HG03521 (cell line): ENCODE measurements around the gene LIFR.

Source experiments
- ATAC-seq: cut with Tn5 transposase; IDR thresholded peaks from one replicate; pipeline ENCODE4 v1.9.1; 2021; ENCODE audit warnings: mild to moderate bottlenecking, moderate library complexity; ENCODE audit not compliant: unreplicated experiment

Gene LIFR

DNA sequence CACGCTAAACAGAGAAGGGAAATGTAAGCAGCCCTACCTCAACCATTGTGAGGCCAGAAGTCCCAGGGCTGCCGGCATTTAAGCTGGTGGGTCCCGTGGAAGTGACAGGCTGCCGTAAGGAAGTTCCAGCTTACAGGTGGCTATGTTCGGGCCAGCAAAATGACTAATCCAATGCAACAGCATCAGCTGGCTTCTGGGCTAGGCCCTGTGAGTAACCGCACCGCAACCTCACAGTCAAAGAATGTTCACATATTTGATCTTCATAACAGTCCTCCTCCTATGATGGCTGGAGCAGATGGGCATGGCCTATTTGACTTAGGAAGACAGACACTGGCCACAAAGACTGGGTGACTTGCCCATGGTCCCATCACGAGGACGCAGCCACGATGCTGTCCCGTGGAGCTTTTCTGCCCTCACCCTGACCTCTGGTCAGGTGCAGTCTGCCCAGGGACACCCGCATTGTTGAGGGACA lies 88.2 kb downstream of the LIFR start:
- ATAC-seq = no peak

DNA sequence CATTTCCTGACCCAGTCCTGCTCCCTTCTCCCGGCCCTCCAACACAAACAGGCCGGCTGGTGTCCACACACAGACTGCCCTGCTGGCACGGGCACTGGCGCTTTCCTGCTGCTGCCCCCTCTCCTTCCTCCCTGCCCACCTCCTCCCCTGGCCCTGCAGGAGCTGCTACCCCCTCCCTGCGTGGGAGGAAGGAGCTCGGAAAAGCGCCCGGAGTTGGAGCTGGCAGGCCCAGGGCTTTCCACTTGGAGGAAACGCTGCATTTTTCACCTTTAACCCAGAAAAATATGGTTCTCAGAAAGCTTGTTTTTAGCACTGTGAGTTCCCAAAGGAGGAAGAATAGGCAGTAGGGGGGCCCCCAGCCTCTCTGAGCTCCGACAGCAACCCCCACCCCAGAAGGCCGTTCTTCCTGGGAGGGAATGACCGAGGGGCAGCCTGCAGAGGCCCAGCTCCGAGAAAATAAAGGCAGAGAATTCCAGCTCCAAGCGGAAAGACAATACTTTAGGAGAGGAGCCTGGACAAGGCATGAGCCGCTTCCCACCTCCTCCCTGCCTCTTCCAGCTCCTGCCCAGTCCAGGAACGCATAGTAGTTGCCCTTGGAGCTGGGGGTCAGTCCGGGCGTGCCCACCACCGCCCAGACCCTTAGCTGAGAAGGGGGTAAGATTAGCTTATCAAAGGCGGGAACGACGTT lies 88.9 kb downstream of the LIFR start:
- no peak for ATAC-seq

DNA sequence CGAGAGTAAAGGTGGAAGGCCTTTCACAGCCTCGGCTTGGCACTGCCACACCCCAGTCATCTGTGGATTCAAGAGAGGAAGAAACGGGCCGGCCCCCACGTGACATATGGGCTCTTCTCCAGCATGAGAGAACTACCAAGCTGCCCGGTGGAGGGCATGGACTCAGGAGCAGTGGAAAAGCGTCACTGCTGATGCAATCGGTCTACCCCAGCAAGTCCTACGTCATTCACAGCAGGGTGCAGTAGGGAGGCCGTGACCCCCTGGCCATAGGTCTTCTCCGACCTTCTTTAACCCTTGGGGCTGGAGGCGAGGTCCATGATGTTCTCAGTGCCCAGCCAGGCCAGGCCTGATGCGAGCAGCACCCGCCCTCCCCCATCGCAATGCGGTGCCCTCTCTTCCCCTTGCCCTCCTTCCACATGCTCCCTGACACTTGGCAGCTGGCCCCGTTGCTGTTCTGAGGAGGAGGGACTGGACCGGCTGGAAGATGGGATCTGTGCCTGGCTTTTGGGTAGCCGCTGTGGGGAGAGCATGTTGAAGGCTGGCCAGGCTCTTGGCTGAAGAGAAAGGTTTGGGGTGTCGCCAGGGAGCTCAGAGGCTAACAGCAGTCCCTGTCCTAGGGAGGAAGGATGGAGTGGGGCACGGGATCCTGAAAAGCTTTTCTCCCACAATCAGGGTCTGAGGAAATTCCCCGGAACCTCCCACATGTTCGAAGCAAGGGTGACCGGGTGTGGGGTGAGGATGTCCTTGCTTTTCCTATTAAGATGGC lies 89.8 kb downstream of the LIFR start:
- no peak for ATAC-seq

DNA sequence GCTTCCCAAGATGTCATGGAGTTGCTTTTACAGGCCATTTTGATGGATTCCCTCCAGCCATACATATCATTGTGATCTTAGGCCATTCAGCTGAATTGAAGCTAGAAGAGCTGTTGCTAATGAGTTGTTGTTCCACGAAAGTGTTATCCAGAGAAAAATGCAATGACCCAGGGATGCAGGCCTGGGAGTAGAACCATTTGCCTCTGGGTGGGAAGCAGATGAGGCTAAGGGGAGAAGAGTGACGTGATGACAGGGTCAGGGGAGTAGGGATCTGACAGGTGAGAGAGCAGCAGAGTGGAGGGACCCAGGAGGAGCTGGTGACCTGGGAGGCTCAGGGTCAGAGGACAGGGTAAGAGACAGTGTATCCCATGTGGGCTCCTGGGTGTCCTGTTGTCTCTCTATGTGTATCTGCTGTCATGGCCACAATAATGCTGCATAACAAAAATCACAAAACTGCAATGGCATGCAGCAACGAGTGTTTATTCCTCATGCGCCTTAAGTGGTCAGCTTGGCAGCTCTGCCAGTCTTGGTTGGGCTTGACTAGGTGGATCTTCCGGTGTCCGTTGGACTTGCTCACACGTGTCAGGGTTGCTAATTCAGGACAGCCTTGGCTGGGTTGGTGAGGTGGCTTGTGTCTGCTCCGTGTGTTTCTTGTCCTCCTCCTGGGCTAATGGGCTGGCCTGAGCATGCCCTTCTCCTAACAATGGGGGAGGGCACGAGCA lies 90.6 kb downstream of the LIFR start:
- no peak for ATAC-seq

DNA sequence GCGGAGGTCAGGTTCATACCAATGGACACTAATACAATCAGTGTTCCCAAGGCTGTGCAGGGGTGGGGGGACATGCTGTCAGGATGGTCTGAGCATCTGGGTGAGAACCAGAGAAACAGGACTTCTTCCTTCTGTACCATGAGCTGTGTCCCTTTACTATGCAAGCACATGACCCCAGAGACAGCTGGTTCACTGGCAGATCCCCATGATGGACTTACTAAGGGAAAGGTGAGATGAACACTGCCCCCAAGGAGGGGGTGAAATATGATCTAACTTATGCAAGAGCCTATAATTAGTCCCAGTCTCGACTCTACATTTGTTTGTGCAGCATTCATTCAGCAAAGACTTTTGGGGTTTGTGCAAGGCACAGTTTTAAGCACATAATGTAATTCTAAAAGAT lies 91.4 kb downstream of the LIFR start:
- no peak for ATAC-seq

DNA sequence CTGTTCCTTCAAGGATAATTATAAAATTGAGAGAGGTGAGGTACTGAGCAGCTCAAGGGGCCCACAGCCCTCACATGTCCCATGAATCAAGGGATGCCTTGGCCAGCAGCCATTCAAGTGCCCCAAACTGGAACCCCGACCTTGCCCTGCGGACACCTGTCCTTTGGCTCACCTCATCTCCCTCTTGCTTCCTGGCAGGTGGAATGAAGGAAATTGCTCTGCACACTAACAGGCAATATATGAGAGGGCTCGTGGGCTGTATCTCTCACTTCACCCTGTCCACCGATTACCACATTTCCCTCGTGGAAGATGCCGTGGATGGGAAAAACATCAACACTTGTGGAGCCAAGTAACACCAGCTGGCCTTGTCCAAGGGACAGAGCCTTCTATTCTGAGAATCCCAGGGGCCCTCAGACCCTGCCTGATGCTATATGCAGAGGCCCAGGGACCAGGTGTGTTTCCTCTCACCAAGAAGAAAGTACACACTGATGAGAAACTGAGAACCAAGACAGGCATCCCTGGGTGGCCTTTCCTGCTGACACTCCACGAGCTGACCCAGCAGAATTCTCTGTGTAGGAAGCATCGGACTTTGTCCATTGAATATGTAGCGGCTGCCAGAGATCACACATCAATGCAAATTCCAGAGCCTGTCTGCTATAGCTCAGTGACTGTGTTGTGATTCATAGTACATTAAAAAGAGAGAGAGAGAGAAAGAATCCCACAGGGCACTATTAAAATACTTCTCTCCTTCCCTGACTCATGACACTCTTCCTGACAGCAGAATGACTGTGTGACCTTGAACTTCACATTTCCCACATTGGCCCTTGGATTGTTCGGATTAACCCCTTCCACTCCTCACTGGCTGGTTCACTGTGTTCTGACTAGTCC lies 92.6 kb downstream of the LIFR start:
- no peak for ATAC-seq

DNA sequence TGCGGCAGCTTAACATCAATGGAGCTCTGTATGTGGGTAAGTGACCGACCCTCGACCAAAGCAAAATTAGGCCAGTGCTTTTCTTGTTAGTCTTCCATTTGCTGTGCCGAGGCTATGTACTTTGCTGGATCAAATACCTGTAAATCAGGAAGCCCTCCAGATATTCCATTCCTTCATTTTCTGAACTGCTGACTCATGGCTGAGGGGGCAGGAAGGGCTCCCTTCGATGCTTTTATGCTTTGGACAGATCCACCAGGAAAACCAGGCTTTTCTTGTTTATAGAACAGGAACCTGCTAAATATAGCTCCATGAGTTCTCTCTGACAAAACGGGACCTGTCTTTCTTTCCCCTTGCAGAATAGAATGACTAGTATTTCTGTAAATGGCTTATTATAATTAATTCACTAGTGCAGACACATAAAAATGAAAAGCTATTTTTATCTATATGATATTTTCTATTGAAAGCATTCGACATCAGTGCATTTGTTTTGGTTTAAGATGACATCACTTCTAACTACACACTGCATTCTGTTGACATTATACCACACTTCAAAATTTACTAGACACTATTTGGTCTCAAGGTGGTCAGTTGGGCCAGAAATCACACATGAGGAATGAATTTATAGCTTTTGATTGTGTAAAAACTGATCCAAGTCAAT lies 93.3 kb downstream of the LIFR start:
- no peak for ATAC-seq

DNA sequence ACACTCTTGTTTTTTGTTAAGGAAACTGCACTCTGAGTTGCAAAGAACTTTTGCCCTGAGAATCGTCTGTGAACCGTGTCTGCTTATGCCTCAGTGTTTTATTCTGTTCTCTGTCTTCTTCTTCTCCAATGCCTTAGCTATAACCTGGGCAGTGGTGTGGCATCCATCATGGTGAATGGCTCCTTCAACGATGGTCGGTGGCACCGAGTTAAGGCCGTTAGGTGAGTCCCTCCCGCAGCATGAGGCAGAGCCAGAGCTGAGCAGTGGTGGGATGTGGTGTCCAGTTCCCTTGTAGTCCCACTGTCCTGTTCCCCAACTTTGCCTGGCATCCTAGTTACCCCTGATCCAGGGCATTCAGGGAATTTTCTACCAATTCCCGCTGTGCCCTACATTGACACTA lies 98.3 kb downstream of the LIFR start:
- no peak for ATAC-seq

DNA sequence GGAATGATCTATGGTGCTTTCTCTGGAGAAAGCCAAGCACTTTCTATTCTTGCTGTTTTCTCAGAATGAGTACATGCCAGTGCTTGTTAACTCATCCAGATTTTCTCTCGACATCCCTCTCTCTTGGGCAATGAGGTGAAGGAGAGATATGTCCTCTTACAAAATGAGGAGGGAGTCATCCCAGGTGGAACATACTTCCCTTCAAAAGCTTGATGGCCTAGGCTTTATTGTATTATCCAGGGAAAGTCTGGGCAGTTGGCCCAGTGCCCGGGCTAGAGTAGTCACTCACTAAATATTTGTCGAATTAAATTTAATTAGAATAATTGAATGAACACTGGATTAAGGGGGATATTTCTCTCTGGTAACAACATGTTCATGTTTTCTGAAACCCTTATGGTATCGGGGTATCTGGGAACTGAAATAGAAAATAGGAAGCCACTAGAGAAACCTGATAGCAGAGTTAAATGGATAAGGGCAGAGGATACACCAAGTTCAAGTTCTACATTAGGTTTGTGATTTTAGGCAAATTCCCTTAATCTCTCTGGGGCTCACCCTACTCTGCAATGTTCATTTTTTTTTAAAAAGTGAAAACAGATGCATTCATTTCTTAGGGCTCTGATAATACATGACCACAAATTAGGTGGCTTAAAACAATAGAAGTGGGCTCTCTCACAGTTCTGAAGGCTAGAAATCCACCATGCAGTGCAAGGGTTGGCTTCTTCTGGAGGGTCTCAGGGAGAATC lies 99.6 kb downstream of the LIFR start:
- ATAC-seq = no peak

DNA sequence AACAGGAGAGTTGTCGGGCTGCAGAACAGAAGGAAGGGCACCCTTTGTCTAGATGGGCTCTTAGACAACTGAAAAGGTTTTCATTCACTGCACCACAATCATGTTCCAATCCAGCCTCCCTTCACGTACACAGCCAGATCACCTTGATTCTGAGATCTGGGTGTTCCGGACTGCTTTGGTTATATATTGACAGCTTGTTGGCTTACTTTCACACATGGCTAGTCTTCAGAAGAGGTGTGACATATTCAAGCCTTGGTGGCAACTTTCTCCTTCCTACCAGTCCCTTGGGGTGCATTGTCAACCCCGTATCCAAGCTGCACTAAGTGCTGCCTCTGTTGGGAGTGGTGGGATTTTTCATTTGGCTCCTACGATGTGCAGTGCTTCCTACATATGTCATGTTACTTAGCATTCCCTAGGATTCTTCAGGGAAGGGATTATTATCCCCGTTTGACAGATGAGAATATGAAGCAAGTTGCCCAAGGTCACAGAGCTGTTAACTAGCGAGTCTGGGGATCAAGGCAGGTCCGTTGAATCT lies 100.6 kb downstream of the LIFR start:
- no peak for ATAC-seq

DNA sequence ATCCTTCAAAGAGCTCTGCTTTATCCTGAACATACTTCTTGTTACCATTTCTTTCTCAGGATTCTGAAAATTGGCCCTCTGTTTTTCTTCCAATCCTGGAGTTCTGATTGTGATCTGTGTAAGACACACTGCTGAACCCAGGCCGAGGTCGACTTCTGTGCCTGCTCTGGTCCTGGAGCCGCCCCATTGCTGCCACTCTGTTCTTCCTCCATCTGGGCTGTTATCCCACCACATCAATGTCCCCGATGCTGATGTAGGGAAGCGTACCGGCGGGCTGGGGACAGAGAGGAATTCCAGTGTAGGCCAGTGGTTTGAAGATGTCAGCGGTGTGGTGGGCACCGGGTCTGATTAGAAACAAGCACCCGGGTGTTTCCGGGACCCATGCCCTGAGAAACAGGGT lies 102.5 kb downstream of the LIFR start:
- no peak for ATAC-seq

DNA sequence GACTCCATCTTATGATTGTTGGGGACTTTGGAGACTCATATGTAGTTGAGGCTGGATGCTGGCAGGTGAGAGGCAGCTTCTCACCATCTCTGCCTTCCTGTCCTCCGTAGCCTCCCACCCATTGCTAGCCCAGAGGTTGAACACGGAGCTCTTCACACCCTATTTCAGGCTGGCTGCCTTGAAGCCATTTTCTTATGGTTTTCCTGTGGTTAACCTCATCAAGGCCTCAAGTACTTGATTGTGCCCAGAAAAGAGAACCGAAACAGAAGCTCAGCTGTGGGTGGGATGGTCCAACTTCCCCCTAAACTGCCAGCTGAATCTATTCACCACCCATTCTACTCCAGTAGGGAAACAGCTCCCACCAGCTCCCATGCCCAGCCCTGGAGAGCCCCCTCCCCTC lies 102.9 kb downstream of the LIFR start:
- ATAC-seq = peak; percentile 98

DNA sequence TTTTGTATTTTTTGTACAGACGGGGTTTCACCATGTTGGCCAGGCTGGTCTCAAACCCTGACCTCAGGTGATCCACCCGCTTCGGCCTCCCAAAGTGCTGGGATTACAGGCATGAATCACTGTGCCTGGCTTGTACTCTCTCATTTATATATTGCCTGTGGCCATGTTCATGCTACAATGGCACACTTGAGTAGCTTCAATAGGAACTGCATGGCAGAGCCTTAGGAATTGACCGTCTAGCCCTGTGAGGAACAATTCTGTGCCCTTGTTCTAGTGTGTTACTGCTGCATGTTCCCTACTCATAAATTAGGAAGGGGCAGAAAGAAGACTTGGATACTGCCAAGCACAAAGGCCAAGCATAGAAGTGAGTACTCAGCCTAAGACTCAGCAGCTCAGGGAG lies 104.2 kb downstream of the LIFR start:
- no peak for ATAC-seq

DNA sequence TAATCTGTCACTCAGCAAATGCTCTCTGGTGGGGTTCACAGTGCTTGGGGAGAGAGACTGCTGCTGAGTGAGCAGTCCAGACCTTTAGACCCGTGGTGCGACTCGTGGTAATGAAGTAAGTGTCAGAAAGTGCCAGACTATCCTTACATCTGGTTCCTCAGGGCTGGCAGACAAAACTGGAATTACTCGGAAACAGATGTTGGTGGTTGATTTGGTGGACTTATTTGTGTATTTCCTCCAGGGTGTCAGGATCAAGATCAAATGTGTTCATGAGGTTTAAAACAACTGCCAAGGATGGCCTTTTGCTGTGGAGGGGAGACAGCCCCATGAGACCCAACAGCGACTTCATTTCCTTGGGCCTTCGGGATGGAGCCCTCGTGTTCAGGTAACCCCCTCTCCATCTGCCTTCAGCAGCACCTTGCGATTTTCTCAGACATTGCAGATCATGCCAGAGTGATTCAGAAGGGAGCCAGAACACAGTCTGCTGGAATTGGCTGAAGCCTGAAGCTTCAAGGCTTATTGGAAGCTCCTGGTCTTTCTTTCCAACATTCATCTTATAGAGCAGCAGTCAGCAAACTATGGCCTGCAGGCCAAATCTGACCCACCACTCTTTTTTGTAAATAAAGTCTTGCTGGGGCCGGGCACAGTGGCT lies 105.2 kb downstream of the LIFR start:
- no peak for ATAC-seq

DNA sequence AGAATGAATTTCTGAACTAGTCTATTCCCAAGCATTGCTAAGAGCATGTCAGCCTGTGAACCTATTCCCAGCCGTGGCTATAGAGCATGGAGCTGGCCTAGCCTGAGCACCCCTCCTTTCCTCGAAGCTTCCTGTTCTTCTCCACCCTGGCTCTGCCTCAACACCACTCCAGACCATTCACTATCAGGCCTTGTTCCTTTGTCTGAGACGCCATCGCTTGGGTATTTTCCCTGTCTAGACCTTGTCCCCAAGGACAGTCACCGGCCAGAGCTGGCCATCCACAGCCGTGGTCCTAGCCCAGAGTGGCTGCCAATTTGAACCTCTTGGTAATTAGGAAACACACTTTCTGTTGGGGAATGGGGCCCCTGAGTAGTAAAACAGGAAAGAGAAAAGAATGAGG lies 105.8 kb downstream of the LIFR start:
- ATAC-seq = no peak

DNA sequence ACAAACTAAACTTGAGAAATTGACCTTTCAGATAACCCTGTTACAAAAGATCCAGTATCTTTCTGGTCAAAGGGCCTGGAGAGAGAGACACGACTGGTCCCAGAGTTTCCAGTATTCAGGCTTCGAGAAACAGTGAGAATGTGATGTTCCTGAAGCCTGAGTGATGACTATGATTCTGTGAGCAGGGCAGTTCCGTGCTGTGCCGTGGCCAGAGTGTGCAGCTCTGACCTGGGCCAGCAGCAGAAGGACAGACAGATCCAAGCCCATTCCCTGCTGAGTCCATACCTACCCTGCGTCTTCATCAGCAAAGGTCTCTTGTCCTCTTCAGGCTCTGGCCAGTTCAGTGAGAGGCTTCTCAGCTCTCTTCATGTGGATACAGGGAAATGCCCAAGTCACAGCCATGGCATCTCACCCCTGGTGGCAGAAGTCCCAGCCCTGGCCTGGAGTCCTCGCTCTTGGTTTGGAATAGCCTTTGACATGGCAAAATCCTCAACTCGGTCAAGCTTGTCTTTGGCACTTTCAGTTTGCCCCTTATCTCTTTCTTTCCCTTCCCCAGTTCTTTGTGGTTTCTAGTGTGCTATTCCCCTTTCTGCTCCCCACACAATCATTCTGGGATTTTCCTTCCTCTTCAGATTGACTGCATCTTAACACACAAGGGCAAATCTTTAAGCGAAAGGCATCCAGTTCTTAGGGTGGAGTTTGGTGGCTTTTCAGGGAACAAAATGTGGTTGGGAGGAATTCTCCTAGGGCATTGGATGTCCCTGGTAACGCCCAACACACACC lies 107.7 kb downstream of the LIFR start:
- no peak for ATAC-seq

DNA sequence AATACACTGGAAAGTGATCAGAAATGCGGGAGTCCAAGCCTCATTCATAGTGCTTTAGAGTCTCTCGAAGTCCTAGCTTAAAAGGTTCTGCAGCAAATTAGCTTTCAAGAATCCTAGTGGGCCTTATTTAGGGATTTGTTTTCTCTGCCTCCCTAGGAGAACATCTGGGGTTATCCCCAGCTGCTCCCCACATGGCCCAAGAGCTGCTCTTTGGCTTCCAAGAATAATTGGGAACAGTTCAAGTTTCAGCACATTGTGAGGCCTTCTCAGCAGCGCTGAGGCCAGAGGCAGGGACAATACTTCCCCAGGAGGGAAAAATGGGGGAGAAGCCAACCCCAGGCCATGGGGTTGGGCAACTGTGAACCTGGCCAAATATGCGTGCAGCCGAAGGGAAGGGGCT lies 108.7 kb downstream of the LIFR start:
- ATAC-seq = no peak

DNA sequence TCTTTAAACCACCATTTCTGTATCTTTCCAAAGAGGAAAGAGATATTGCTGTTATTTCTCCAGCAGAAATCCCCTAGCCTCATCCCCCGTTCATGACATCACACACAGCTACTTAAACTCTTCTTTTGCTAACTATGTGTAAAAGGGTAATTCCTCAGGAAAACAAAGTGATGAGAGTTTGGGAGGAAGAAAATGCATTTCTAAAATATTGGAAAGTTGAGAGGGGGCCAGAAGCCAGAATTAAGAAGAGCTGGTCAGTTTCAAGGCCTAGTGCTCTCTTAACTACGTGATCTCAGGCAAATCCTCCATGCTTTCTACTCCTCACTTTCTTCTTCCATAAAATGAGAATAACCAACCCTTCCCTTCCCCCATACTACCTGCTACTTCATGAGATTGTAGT lies 109.4 kb downstream of the LIFR start:
- no peak for ATAC-seq
